Measurements from ENCODE around the gene EPAS1. TPM values are rescaled to one million over a fixed set of nuclear protein-coding genes. Genes with fewer than 3 reads are reported as not detected.

EPAS1 gene
- total RNA-seq, 1 experiment from 2014 or later: 43.2 TPM

- Histone ChIP-seq H3K4me3 (ENCODE audit: low read length) (no peak overlapping the region), H3F3A (ENCODE audit: low read length, unreplicated experiment) (no peaks in the 10 kb centered on the region), H3K4me1 (ENCODE audit: insufficient read depth, low read length) (no peaks in the 10 kb centered on the region), H3K4me2 (ENCODE audit: low read length) (no peak overlapping the region), H3K27me3 (ENCODE audit: low read length) (no peaks in the 10 kb centered on the region), H3K79me2 (ENCODE audit: low read length) (no peaks in the 10 kb centered on the region), H2AFZ (ENCODE audit: low read length) (no peak overlapping the region), H3K27ac (ENCODE audit: low read length) (no peak overlapping the region), H4K20me1 (ENCODE audit: low read length) (no peaks in the 10 kb centered on the region), H3K9me2 (replicated peaks; ENCODE audit: low read length) (no peaks in the 10 kb centered on the region), H3K9me3 (ENCODE audit: low read length) (no peaks in the 10 kb centered on the region), H3K9ac (ENCODE audit: low read length) (no peak overlapping the region), H3K36me3 (ENCODE audit: low read depth, low read length) (no peaks in the 10 kb centered on the region)
- ChIA-PET POLR2A (ENCODE audit: unreplicated experiment) (no interaction called here), CTCF (no interaction called here)
- intact Hi-C loops (cut with micrococcal nuclease): no loop called here
- ATAC-seq (no peak), DNase-seq (no peak)
- TF ChIP-seq EZH2 (IDR thresholded peaks at IDR 0.05; ENCODE audit: low read length, unreplicated experiment) (no peak), EZH2phosphoT487 (IDR thresholded peaks at IDR 0.05; ENCODE audit: borderline replicate concordance, low read length) (no peak), CTCF (conservative IDR thresholded peaks at IDR 0.05; ENCODE audit: low read depth, low read length) (no peak)
- BruUV-seq (replicated peaks): no TSS peak
Observed at GRCh38 chr2:46400016-46400415, 102.8 kb downstream of the EPAS1 start.

GRCh38 chr2:46402874-46403273 lies 105.7 kb downstream of the EPAS1 start:
- DNase-seq (no peak), ATAC-seq (no peak)
- CTCF ChIA-PET: no interaction called here
- Histone ChIP-seq H3K4me3 (ENCODE audit: low read length) (no peak overlapping the region), H3K4me1 (ENCODE audit: insufficient read depth, low read length) (peaks cover 7% of the 10 kb centered on the region), H3K79me2 (ENCODE audit: low read length) (no peaks in the 10 kb centered on the region), H3K27ac (ENCODE audit: low read length) (no peak overlapping the region), H3F3A (ENCODE audit: low read length, unreplicated experiment) (peaks cover 2% of the 10 kb centered on the region), H3K27me3 (ENCODE audit: low read length) (no peaks in the 10 kb centered on the region), H3K9ac (ENCODE audit: low read length) (no peak overlapping the region), H3K9me3 (ENCODE audit: low read length) (no peaks in the 10 kb centered on the region), H3K4me2 (ENCODE audit: low read length) (no peak overlapping the region), H3K9me2 (replicated peaks; ENCODE audit: low read length) (no peaks in the 10 kb centered on the region), H3K36me3 (ENCODE audit: low read depth, low read length) (no peaks in the 10 kb centered on the region), H4K20me1 (ENCODE audit: low read length) (no peaks in the 10 kb centered on the region), H2AFZ (ENCODE audit: low read length) (no peak overlapping the region)
- intact Hi-C loops (cut with micrococcal nuclease): no loop called here
- no TSS peak for BruUV-seq (replicated peaks)
- POLR2A ChIA-PET (ENCODE audit: unreplicated experiment): no interaction called here
- TF ChIP-seq CTCF (conservative IDR thresholded peaks at IDR 0.05; ENCODE audit: low read depth, low read length): no peak
- no peak for TF ChIP-seq EZH2 (IDR thresholded peaks at IDR 0.05; ENCODE audit: low read length, unreplicated experiment)

- POLR2A ChIA-PET (ENCODE audit: unreplicated experiment): no interaction called here
- H3K4me2 ChIP-seq (ENCODE audit: low read length): no peak overlapping the region
- no peak for ATAC-seq
Observed at GRCh38 chr2:46404181-46404759, 107.1 kb downstream of the EPAS1 start.

More at GRCh38 chr2:46404181-46404759, 107.1 kb downstream of the EPAS1 start:
- no peaks in the 10 kb centered on the region for H3K36me3 ChIP-seq (ENCODE audit: low read depth, low read length)
- peaks cover 19% of the 10 kb centered on the region for H3K4me1 ChIP-seq (ENCODE audit: insufficient read depth, low read length)
- H3K9ac ChIP-seq (ENCODE audit: low read length): no peak overlapping the region
- no peak overlapping the region for H2AFZ ChIP-seq (ENCODE audit: low read length)
- no peaks in the 10 kb centered on the region for H3K9me3 ChIP-seq (ENCODE audit: low read length)
- no peaks in the 10 kb centered on the region for H3K9me2 ChIP-seq (replicated peaks; ENCODE audit: low read length)
- peaks cover 10% of the 10 kb centered on the region for H3F3A ChIP-seq (ENCODE audit: low read length, unreplicated experiment)
- H4K20me1 ChIP-seq (ENCODE audit: low read length): no peaks in the 10 kb centered on the region
- no peaks in the 10 kb centered on the region for H3K79me2 ChIP-seq (ENCODE audit: low read length)
- BruUV-seq (replicated peaks): no TSS peak
- no peak overlapping the region for H3K27ac ChIP-seq (ENCODE audit: low read length)
- CTCF ChIA-PET: no interaction called here
- H3K27me3 ChIP-seq (ENCODE audit: low read length): no peaks in the 10 kb centered on the region
- no peak overlapping the region for H3K4me3 ChIP-seq (ENCODE audit: low read length)
- DNase-seq: no peak
- intact Hi-C loops (cut with micrococcal nuclease): no loop called here
- TF ChIP-seq EZH2phosphoT487 (IDR thresholded peaks at IDR 0.05; ENCODE audit: borderline replicate concordance, low read length): no peak
- no peak for TF ChIP-seq CTCF (conservative IDR thresholded peaks at IDR 0.05; ENCODE audit: low read depth, low read length)
- TF ChIP-seq EZH2 (IDR thresholded peaks at IDR 0.05; ENCODE audit: low read length, unreplicated experiment): no peak
